IPS DF 19.7 (cell line): Measurements from ENCODE around the gene PPP1R12A.

ENCODE experiments used
- DNase-seq: peaks from one replicate; pipeline ENCODE4 v3.0.0-alpha.2; 2013; ENCODE audit warnings: low read depth, low spot score

PPP1R12A gene

DNA sequence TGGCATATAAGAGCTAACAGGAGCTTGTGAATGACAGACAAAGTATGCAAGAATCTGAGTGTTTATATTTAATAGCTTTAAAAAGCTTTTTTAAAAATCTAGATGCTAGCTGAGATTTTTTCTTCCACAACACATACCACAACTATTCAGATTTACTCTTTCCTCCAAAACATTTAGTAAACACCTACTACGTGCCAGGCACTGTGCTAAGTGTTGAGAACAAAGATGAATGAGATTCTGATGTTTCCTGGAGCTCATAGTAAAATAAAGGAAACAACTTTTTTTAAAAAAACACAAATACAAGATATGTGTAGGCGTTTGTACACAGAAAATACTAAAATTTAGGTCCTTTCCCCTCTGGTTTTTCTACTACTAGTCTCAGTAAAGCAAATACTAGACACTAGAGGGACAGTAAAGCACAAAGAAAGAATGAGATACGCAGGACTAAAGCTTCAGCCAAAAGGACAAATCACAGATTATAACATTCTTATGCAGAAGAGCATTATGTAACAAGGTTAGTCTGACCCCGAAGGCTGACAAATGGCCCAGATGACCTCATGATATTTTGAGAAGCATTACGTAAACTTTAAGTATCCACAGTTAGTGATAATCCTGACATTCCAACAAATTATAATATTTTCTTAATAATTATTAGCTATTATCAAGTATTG, 165.6 kb downstream of the PPP1R12A start:
- no peak for DNase-seq

GRCh38 chr12:79766705-79767464, 168.0 kb downstream of the PPP1R12A start:
- no peak for DNase-seq

DNA sequence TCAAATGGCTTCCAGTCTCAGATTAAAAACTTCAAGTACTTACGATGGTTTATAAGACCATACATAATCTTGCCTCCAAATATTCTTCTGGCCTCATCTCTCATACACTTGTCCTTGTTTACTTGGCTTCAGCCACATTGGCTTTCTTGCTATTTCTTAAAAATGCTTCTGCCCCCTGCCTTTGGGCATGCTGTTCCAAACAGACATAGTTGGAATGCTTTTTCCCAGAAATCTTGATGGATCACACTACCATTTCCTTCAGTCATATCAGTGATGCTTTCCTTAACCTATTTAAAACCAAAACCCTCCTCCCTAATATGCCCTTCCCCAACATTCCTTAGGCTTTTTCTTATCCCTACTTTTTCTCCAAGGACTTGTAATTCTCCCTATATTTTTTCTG, 169.7 kb downstream of the PPP1R12A start:
- DNase-seq: no peak

DNA sequence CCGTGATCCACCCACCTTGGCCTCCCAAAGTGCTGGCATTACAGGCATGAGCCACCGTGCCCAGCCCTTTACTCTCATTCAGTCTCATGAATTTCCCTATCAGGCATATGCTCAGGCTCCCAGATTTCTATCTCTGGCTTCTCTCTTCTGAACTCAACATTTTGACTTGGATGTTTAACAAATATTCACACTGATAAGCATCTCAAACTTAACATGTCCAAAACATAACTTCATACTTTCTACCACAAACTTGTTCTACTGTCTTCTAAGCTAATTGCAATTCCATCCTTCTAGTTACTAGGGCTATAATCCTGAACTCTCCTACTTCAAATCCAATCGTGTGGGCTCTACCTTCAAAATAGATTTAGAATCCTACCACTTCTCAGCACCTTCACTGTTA, 170.3 kb downstream of the PPP1R12A start:
- no peak for DNase-seq

DNA sequence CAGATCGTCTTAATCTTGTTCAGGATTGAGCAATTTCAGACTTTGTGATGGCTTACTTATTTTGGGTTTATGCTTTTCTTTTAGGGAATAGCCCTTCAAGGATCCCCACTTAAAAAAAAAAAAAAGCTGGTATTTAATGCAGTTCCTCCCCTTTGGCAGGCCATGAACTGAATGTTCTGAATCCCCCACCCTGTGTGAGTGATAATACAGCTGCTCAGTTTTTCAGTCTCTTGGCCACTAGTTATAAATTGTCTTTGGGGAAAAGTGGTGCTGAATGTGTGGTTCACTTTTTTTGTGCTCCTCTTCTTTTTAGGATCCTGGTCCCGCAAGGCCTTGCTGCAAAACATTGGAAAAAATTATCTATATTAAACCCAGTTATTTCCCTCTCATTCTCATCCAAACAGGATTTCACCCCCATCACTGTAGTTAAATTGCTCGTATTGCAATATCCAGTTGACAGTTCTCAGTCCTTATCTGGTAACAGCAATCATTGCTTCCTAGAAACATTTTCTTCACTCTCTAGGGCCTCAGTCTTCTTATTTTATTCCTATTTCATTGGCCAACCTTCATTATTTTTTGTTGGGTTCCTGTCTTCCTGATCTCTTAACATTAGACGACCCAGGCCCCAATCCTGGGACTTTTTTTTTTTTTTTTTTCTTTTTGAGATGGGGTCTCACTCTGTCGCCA, 171.0 kb downstream of the PPP1R12A start:
- no peak for DNase-seq

DNA sequence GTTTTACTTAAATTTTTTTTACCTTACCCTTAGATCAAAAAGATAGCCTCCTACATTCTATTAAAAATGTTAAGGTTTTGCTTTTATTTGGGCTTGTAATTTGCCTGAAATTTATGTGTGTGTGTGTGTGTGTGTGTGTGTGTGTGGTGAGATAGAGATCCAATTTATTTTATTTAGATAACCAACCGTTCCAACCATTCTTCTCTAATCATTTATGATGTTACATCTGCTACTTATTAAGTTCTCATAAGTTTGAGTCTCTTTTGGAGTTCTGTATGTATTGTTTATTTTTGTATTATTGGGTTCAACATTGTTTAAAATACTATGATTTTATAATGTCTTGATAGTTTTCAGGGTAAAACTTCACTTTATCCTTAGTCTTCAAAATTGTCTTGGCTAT, 173.6 kb downstream of the PPP1R12A start:
- no peak for DNase-seq

DNA sequence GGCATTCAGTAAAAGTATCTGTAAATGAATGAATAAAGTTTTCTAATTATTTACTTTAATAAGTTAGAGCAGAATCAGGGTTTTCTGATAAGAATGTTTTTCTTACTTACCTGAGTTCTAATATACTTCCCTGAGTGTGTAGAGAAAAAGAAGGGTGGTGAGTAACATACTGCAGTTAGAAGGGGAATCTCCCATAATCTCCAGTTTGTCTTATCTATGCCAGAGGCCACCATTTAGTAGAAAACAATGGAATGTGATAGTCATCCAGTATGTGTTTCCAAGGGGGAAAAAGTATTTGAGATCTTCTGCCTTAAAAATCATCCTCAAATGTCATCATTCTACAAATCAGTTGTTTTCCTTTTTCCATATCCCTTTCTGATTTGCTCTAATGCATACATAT, 187.6 kb downstream of the PPP1R12A start:
- no peak for DNase-seq

GRCh38 chr12:79737875-79738718, 196.8 kb downstream of the PPP1R12A start:
- no peak for DNase-seq

- no peak for DNase-seq
Observed at GRCh38 chr12:79732638-79733037, 202.3 kb downstream of the PPP1R12A start.

DNA sequence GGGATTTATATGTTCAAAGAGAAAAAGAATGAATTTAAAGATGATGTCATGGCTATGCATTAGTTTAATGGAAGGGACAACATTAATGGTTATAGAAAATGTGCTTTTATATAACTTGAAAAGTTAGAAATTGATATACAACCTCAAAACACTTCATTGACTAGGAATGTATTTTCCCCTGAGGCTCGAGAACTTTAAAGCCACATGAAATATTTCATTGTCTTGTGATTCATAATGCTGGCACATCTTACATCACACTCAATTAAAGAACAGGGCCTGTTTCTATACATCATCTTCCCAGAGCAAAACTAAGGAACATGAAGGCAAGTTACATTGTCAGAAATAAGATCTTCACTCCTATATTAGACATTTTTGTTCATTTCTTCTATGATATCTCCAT, 208.9 kb downstream of the PPP1R12A start:
- no peak for DNase-seq
